GM12864 (cell line): Measurements from ENCODE around the gene CAND1.
A peak's percentile ranks its signal among the peaks of the same experiment; 100 is the strongest.

Experiments used
- DNase-seq: peaks from one replicate; pipeline ENCODE4 v3.0.0-alpha.2; 2011; ENCODE audit warnings: low read depth
- H3K4me3 ChIP-seq: 2 replicates; pipeline ENCODE4 v1.5.1; 2011; ENCODE audit warnings: mild to moderate bottlenecking, low read depth, low read length, control low read depth
- TF ChIP-seq, protein P1 (sequence below): IDR thresholded peaks from 2 replicates; pipeline ENCODE4 v1.5.1; 2011; ENCODE audit warnings: low read depth, mild to moderate bottlenecking, moderate library complexity, low read length, control low read depth, inconsistent platforms; ENCODE audit errors: missing control alignments

CAND1 gene

GRCh38 chr12:67269633-67270573 is 745 bp downstream of the CAND1 start:
- DNase-seq: no peak

GRCh38 chr12:67270622-67271021 is 1.5 kb downstream of the CAND1 start:
- no peak for DNase-seq
- TF ChIP-seq, protein P1, sequence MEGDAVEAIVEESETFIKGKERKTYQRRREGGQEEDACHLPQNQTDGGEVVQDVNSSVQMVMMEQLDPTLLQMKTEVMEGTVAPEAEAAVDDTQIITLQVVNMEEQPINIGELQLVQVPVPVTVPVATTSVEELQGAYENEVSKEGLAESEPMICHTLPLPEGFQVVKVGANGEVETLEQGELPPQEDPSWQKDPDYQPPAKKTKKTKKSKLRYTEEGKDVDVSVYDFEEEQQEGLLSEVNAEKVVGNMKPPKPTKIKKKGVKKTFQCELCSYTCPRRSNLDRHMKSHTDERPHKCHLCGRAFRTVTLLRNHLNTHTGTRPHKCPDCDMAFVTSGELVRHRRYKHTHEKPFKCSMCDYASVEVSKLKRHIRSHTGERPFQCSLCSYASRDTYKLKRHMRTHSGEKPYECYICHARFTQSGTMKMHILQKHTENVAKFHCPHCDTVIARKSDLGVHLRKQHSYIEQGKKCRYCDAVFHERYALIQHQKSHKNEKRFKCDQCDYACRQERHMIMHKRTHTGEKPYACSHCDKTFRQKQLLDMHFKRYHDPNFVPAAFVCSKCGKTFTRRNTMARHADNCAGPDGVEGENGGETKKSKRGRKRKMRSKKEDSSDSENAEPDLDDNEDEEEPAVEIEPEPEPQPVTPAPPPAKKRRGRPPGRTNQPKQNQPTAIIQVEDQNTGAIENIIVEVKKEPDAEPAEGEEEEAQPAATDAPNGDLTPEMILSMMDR: no peak

More at GRCh38 chr12:67269633-67270573, 745 bp downstream of the CAND1 start:
- TF ChIP-seq, protein P1: peak; percentile 8
- peak overlapping the region; percentile 97 for H3K4me3 ChIP-seq

GRCh38 chr12:67271976-67272375 is 2.8 kb downstream of the CAND1 start:
- DNase-seq: no peak
- TF ChIP-seq, protein P1: no peak
- no peak overlapping the region for H3K4me3 ChIP-seq

More at GRCh38 chr12:67270622-67271021, 1.5 kb downstream of the CAND1 start:
- H3K4me3 ChIP-seq: peak overlapping the region; percentile 97

DNA sequence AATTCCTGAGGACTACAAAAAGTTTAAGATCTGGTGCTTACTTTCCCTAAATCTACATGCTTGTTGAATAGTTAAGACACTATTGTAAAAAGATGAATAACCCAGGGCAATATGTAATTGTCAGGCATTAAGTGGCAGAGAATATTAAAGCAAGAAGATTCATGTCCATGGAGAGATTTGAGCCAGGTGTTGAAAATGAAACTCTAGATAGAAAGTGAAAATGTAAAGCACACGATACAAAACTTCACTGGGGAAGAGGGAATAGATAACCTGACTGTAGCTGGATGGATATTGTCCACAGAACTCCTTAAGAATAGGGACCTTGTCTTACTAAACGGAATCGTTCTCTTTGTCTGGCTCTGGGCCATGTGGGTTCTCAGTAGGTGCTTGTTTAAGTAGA is 5.0 kb downstream of the CAND1 start:
- TF ChIP-seq, protein P1: no peak
- no peak for DNase-seq
- no peak overlapping the region for H3K4me3 ChIP-seq

GRCh38 chr12:67275380-67275913 is 6.3 kb downstream of the CAND1 start:
- TF ChIP-seq, protein P1: no peak
- no peak for DNase-seq
- H3K4me3 ChIP-seq: no peak overlapping the region

DNA sequence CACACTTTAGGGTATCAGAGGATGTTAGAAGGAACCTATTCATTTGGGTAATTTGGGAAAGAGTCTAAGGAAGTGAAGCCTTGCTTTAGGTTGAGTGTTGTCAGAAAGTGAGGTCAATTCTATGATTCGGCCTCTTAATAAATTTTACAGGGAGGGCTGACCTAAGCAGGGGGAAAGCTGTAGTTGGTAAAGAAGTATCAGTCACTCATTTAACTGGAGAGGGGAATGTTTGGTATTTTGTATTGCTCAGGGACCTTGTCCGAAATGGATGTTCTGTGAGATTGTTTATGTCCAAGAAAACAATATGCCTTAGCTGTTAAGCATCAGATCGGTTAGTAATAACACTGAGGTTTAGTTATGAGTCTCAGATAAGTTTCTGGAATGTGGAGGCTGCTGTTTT is 7.3 kb downstream of the CAND1 start:
- TF ChIP-seq, protein P1: no peak
- no peak for DNase-seq
- no peak overlapping the region for H3K4me3 ChIP-seq
